Colonic mucosa (tissue), 4 donors: ENCODE results near the gene FGF14. TPM values are rescaled to one million over a fixed set of nuclear protein-coding genes. Genes with fewer than 3 reads are reported as not detected.

Source experiments
- DNase-seq: peaks from one replicate; pipeline ENCODE4 v3.0.0-alpha.2; 2020
- H3K27ac ChIP-seq: fragments of 200-600 bp; one replicate; pipeline ENCODE4 v1.8.0; 2021
- H3K27me3 ChIP-seq: fragments of 200-600 bp; one replicate; pipeline ENCODE4 v1.8.0; 2021
- H3K36me3 ChIP-seq: fragments of 200-600 bp; one replicate; pipeline ENCODE4 v1.8.0; 2021
- H3K4me1 ChIP-seq: fragments of 200-600 bp; one replicate; pipeline ENCODE4 v1.8.0; 2021; ENCODE audit warnings: mild to moderate bottlenecking
- H3K4me3 ChIP-seq: fragments of 200-600 bp; one replicate; pipeline ENCODE4 v1.8.0; 2021
- H3K9ac ChIP-seq, 2 donors: one replicate each; pipeline ENCODE4 v1.7.0; 2013; ENCODE audit warnings: control low read depth in 2 of 2, low read depth in 2 of 2, low read length in 2 of 2
- H3K9me3 ChIP-seq: fragments of 200-600 bp; one replicate; pipeline ENCODE4 v1.8.0; 2021
- CTCF ChIP-seq: fragments of 200-600 bp; IDR thresholded peaks from one replicate; pipeline ENCODE4 v1.8.0; 2022; ENCODE audit warnings: antibody characterized with exemption, mild to moderate bottlenecking
- intact Hi-C: fragments of 100-400 bp; cut with DNase I; formaldehyde crosslinking; loops from one replicate; pipeline ENCODE4 v1.14.1; 2022
- total RNA-seq, 2 donors: library from RNA; stranded (reverse); fragmentation: NEBNext Ultra II Directional in 1 of 2; extraction: Animal tissue kit (Norgen Biotek cat#: 25700) in 1 of 2; gene quantifications; one replicate each; pipeline ENCODE4 v1.2.1, GENCODE V29; 2021
- donor health status: healthy.
- donor health status: DM: no; HTN: no; CAD: no.
- donor health status: DM: no; HTN: no; CAD: no.

The FGF14 gene
- total RNA-seq, 2 donors from 2014 or later = 0.62 to 0.85 TPM

GRCh38 chr13:102040812-102041211 is 361.0 kb downstream of the FGF14 start:
- Histone ChIP-seq H3K27me3 (no peaks in the 10 kb centered on the region), H3K36me3 (no peaks in the 10 kb centered on the region), H3K27ac (no peak overlapping the region), H3K4me3 (no peak overlapping the region), H3K4me1 (no peaks in the 10 kb centered on the region), H3K9ac (no peak overlapping the region), H3K9me3 (no peaks in the 10 kb centered on the region)
- no peak for TF ChIP-seq CTCF
- no peak for DNase-seq
- intact Hi-C loops = no loop called here

GRCh38 chr13:102039264-102039663 is 362.6 kb downstream of the FGF14 start:
- TF ChIP-seq CTCF = no peak

GRCh38 chr13:102038787-102039186 is 363.1 kb downstream of the FGF14 start:
- Histone ChIP-seq H3K4me3 (no peak overlapping the region), H3K36me3 (no peaks in the 10 kb centered on the region), H3K4me1 (no peaks in the 10 kb centered on the region), H3K27ac (no peak overlapping the region), H3K9ac (no peak overlapping the region), H3K9me3 (no peaks in the 10 kb centered on the region), H3K27me3 (no peaks in the 10 kb centered on the region)
- intact Hi-C loops = no loop called here
- no peak for DNase-seq
- no peak for TF ChIP-seq CTCF

More at GRCh38 chr13:102039264-102039663, 362.6 kb downstream of the FGF14 start:
- H3K27me3 ChIP-seq = no peaks in the 10 kb centered on the region
- no peak overlapping the region for H3K9ac ChIP-seq
- H3K4me1 ChIP-seq = no peaks in the 10 kb centered on the region
- no peak for DNase-seq
- H3K36me3 ChIP-seq = no peaks in the 10 kb centered on the region
- no peak overlapping the region for H3K4me3 ChIP-seq
- intact Hi-C loops = no loop called here
- H3K9me3 ChIP-seq = no peaks in the 10 kb centered on the region
- H3K27ac ChIP-seq = no peak overlapping the region

- H3K27ac ChIP-seq = no peak overlapping the region
- no peak for DNase-seq
- no peaks in the 10 kb centered on the region for H3K27me3 ChIP-seq
- H3K36me3 ChIP-seq = no peaks in the 10 kb centered on the region
- H3K4me1 ChIP-seq = no peaks in the 10 kb centered on the region
- H3K9me3 ChIP-seq = no peaks in the 10 kb centered on the region
- no peak overlapping the region for H3K9ac ChIP-seq
- no peak for TF ChIP-seq CTCF
- intact Hi-C loops = no loop called here
- no peak overlapping the region for H3K4me3 ChIP-seq
Measured at GRCh38 chr13:102035969-102036368, 365.9 kb downstream of the FGF14 start.

GRCh38 chr13:102033857-102034331 is 368.0 kb downstream of the FGF14 start:
- no peak for DNase-seq
- Histone ChIP-seq H3K9me3 (no peaks in the 10 kb centered on the region), H3K9ac (no peak overlapping the region), H3K36me3 (no peaks in the 10 kb centered on the region), H3K4me3 (no peak overlapping the region), H3K27ac (no peak overlapping the region), H3K4me1 (no peaks in the 10 kb centered on the region), H3K27me3 (no peaks in the 10 kb centered on the region)
- no peak for TF ChIP-seq CTCF
- intact Hi-C loops = no loop called here
